Sigmoid colon (tissue), 7 donors: ENCODE results near the gene DHCR7. TPM values are rescaled to one million over a fixed set of nuclear protein-coding genes. Genes with fewer than 3 reads are reported as not detected.

ENCODE experiments used
- DNase-seq: peaks from one replicate; pipeline ENCODE4 v3.0.0-alpha.2; 2019
- H3K27ac ChIP-seq, 4 donors: fragments of 200-600 bp; sonication (generic); one replicate each; pipeline ENCODE4 v1.5.1; 2016 to 2019; ENCODE audit warnings: mild to moderate bottlenecking in 1 of 4
- H3K27me3 ChIP-seq, 3 donors: fragments of 200-600 bp; sonication (generic); one replicate each; pipeline ENCODE4 v1.5.1; 2019; ENCODE audit warnings: mild to moderate bottlenecking in 1 of 3
- H3K36me3 ChIP-seq, 4 donors: fragments of 200-600 bp; sonication (generic); one replicate each; pipeline ENCODE4 v1.5.1; 2016 to 2019
- H3K4me1 ChIP-seq, 4 donors: fragments of 200-600 bp; sonication (generic); one replicate each; pipeline ENCODE4 v1.5.1; 2017 to 2019
- H3K4me3 ChIP-seq, 4 donors: fragments of 200-600 bp; sonication (generic); one replicate each; pipeline ENCODE4 v1.5.1; 2017 to 2019; ENCODE audit warnings: mild to moderate bottlenecking in 2 of 4, moderate library complexity in 1 of 4
- H3K9me3 ChIP-seq, 4 donors: fragments of 200-600 bp in 3 of 4; sonication (generic) in 3 of 4; one replicate each; pipeline versions ENCODE4 v1.5.1 to v1.6.1; 2013 to 2019
- EP300 ChIP-seq, 4 donors: sonication (generic); formaldehyde crosslinking; IDR thresholded peaks; one replicate each; pipeline ENCODE4 v1.6.1; 2017; ENCODE audit warnings: antibody characterized with exemption in 4 of 4
- POLR2A ChIP-seq, 2 donors: fragments of 450-650 bp; IDR thresholded peaks; one replicate each; pipeline ENCODE4 v1.6.1; 2016; ENCODE audit warnings: antibody characterized with exemption in 2 of 2, mild to moderate bottlenecking in 2 of 2, moderate library complexity in 2 of 2
- POLR2AphosphoS5 ChIP-seq, 4 donors: sonication (generic); formaldehyde crosslinking; IDR thresholded peaks; one replicate each; pipeline ENCODE4 v1.6.1; 2017; ENCODE audit warnings: antibody characterized with exemption in 4 of 4
- WGBS, 2 donors: extraction: QIAGEN DNeasy Blood & Tissue Kit; methylation state at CpG; one replicate each; pipeline ENCODE4 v1.1.7; 2013; 5-methylcytosine and 5-hydroxymethylcytosine counted together
- intact Hi-C: fragments of 100-400 bp; cut with DNase I; formaldehyde crosslinking; loops from one replicate; pipeline ENCODE4 v1.15.1; 2023
- polyA plus RNA-seq, 3 donors: library from polyadenylated mRNA; stranded (reverse); fragments of 200-250 nt; gene quantifications; one replicate each; pipeline ENCODE4 v1.2.3, GENCODE V29; 2013
- total RNA-seq, 4 donors: library from RNA; depleted of rRNA; stranded (reverse); fragments of >200 nt; gene quantifications; one replicate each; pipeline ENCODE4 v1.1.0, GENCODE V29; 2016
- TF ChIP-seq, protein P1 (sequence below), 4 experiments: fragments of 450-650 bp in 3 of 4; fragments of 200-600 bp in 1 of 4; IDR thresholded peaks; one replicate each; pipeline ENCODE4 v1.5.1; 2016 to 2019; ENCODE audit warnings: antibody characterized with exemption in 4 of 4, mild to moderate bottlenecking in 3 of 4, moderate library complexity in 2 of 4
- donor health status: healthy with polysubstance abuse.
- donor health status: Bipolar disorder and iron deficiency.
- donor health status: healthy.

DHCR7 gene
- total and polyA plus RNA-seq, 7 donors, result 2.4 to 54.2 (median 6.0) TPM

DNA sequence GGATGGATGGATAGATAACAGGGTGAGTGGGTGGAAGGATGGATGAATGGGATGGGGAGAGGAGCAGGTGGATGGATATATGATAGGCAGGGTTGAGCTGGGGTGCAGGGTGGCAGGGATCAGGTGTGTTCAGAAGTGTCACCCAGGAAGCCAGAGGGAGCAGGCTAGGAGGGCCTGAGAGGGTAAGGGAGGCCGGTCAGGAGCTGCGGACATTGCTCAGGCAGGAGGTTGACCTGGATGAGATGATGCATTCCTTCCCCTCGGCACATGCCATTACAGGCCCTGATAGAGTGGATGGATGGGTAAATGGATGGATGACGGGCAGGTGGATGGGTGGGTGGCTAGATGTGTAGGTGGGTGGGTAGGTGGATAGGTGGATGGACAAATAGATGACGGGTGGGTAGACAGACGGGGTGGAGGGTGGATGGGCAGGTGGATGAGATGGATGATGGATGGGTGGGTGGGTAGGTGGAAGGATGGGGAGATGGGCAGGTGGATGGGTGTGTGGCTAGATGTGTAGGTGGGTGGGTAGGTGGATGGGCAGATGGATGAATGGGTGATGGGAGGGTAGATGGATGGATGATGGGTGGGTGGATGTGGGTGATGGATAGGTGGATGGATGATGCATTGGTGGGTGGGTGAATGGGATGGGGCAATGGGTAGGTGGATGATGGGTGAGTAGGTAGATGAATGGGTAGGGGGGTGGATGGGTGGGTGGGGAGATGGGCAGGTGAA lies 8.0 kb downstream of the DHCR7 start:
- no peak overlapping the region for H3K4me3 ChIP-seq
- no peaks in the 10 kb centered on the region for H3K4me1 ChIP-seq
- intact Hi-C loops, result no loop called here
- TF ChIP-seq, protein P1, sequence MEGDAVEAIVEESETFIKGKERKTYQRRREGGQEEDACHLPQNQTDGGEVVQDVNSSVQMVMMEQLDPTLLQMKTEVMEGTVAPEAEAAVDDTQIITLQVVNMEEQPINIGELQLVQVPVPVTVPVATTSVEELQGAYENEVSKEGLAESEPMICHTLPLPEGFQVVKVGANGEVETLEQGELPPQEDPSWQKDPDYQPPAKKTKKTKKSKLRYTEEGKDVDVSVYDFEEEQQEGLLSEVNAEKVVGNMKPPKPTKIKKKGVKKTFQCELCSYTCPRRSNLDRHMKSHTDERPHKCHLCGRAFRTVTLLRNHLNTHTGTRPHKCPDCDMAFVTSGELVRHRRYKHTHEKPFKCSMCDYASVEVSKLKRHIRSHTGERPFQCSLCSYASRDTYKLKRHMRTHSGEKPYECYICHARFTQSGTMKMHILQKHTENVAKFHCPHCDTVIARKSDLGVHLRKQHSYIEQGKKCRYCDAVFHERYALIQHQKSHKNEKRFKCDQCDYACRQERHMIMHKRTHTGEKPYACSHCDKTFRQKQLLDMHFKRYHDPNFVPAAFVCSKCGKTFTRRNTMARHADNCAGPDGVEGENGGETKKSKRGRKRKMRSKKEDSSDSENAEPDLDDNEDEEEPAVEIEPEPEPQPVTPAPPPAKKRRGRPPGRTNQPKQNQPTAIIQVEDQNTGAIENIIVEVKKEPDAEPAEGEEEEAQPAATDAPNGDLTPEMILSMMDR (IDR thresholded peaks at IDR 0.05), result no peak
- H3K36me3 ChIP-seq, result peaks cover 0 to 53% (median 1%) of the 10 kb centered on the region in 4 donors
- no peaks in the 10 kb centered on the region for H3K27me3 ChIP-seq
- no peaks in the 10 kb centered on the region for H3K9me3 ChIP-seq
- WGBS, 2 donors, result 97 to 99% methylated on average over 6 of the region's 6 CpGs
- H3K27ac ChIP-seq, result no peak overlapping the region
- DNase-seq, result no peak

DNA sequence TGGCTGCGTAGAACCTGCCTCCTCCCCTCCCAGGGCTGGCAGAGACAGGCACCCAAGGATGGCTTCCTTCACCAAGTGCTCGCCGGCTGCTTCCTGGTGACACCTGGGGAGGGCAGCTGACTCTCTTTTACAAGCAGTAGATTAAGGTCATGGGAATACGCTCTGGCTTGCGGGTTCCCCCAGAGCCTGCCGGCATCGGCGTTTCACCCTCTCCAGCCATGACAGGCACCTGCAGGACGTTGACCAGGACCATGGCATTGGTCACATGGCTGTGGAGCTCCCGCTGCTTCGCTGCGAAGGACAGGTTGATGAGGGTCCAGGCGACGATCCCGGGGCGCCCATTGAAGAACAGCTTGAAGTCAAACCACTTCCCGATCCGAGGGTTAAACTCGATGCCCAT lies 9.5 kb downstream of the DHCR7 start:
- no peaks in the 10 kb centered on the region for H3K27me3 ChIP-seq
- WGBS, 2 donors, result 94 to 96% methylated on average over 19 of the region's 19 CpGs
- H3K27ac ChIP-seq, result no peak overlapping the region
- no peak overlapping the region for H3K4me3 ChIP-seq
- H3K36me3 ChIP-seq, result peaks cover 0 to 50% (median 1%) of the 10 kb centered on the region in 4 donors
- no peaks in the 10 kb centered on the region for H3K9me3 ChIP-seq
- H3K4me1 ChIP-seq, result no peaks in the 10 kb centered on the region
- intact Hi-C loops, result no loop called here
- DNase-seq, result no peak
- no peak for TF ChIP-seq POLR2A (IDR thresholded peaks at IDR 0.05)

- 79 to 82% methylated on average over 13 of the region's 13 CpGs for WGBS, 2 donors
- Histone ChIP-seq H3K27me3 (no peaks in the 10 kb centered on the region), H3K9me3 (no peaks in the 10 kb centered on the region), H3K4me1 (no peaks in the 10 kb centered on the region), H3K27ac (no peak overlapping the region), H3K4me3 (no peak overlapping the region), H3K36me3 (peaks cover 0 to 43% (median 1%) of the 10 kb centered on the region in 4 donors)
- DNase-seq, result no peak
- intact Hi-C loops, result no loop called here
- TF ChIP-seq POLR2AphosphoS5 (IDR thresholded peaks at IDR 0.05), result no peak
- TF ChIP-seq, protein P1 (IDR thresholded peaks at IDR 0.05), result no peak
- no peak for TF ChIP-seq EP300 (IDR thresholded peaks at IDR 0.05)
- TF ChIP-seq POLR2A (IDR thresholded peaks at IDR 0.05), result no peak
Observed at GRCh38 chr11:71437879-71438278, 10.3 kb downstream of the DHCR7 start.

DNA sequence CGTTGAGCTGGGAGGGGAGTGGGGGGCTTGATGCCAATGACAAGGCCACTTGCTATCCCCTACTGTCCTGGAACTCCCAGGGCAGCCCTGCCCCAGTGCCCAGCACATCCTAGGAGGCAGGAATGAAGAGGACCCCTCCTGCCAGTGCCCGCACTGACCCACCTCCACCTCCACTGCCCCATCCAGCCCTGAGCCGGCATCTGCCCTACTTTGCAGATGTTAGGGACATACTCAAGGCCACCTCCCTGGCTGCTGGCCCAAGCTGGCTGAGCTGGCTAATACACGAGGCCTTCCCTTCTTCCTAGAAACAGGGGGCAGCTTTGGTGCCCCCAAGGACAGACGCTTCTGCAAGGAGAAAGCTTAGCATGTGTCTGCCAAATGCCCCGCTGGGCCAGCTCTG lies 10.8 kb downstream of the DHCR7 start:
- TF ChIP-seq POLR2A (IDR thresholded peaks at IDR 0.05) (no peak), EP300 (IDR thresholded peaks at IDR 0.05) (no peak), POLR2AphosphoS5 (IDR thresholded peaks at IDR 0.05) (no peak)
- TF ChIP-seq, protein P1 (IDR thresholded peaks at IDR 0.05), result no peak
- Histone ChIP-seq H3K27me3 (no peaks in the 10 kb centered on the region), H3K4me1 (no peaks in the 10 kb centered on the region), H3K27ac (no peak overlapping the region), H3K4me3 (no peak overlapping the region), H3K9me3 (no peaks in the 10 kb centered on the region), H3K36me3 (peaks cover 0 to 41% (median 1%) of the 10 kb centered on the region in 4 donors)
- 90 to 93% methylated on average over 6 of the region's 6 CpGs for WGBS, 2 donors
- no peak for DNase-seq
- intact Hi-C loops, result no loop called here

DNA sequence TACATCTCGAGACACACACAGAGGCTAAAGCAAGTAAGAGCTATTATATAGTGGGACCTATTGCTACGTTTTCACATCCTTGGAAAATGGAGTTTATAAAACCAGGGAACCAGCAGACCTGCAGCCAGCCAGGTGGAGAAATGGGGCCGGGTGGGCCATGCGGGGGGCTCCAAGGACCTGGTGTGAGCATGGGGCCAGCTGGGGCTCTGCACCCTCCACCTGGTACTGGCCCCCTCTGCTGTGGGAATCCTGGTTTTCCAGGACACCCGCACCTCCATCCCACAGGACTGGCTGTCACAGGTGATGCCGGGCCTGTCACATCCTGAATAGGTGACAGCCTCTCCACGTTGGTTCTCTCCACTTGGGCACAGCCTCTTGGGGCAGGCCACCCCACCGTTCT lies 11.3 kb downstream of the DHCR7 start:
- no peaks in the 10 kb centered on the region for H3K4me1 ChIP-seq
- H3K4me3 ChIP-seq, result no peak overlapping the region
- no peak for TF ChIP-seq EP300 (IDR thresholded peaks at IDR 0.05)
- TF ChIP-seq POLR2A (IDR thresholded peaks at IDR 0.05), result no peak
- TF ChIP-seq, protein P1 (IDR thresholded peaks at IDR 0.05), result no peak
- no peak for TF ChIP-seq POLR2AphosphoS5 (IDR thresholded peaks at IDR 0.05)
- no peaks in the 10 kb centered on the region for H3K27me3 ChIP-seq
- WGBS, 2 donors, result 92 to 93% methylated on average over 8 of the region's 8 CpGs
- H3K36me3 ChIP-seq, result peaks cover 0 to 41% (median 1%) of the 10 kb centered on the region in 4 donors
- no peak for DNase-seq
- no peak overlapping the region for H3K27ac ChIP-seq
- H3K9me3 ChIP-seq, result no peaks in the 10 kb centered on the region
- intact Hi-C loops, result no loop called here
